DOHH2 (cell line): Measurements from ENCODE around the gene CDKL5.

Experiments
- CTCF ChIP-seq: fragments of 200-600 bp; sonication (generic); IDR thresholded peaks from one replicate; pipeline ENCODE4 v1.5.1; 2014; ENCODE audit warnings: antibody characterized with exemption, mild to moderate bottlenecking, low read depth, low read length; ENCODE audit not compliant: poor library complexity, severe bottlenecking
- EZH2phosphoT487 ChIP-seq: fragments of 200-600 bp; sonication (generic); IDR thresholded peaks from 2 replicates; pipeline ENCODE4 v1.6.1; 2017; ENCODE audit warnings: borderline replicate concordance, mild to moderate bottlenecking, antibody characterized with exemption, low read length, moderate library complexity, mixed read lengths

GRCh38 chrX:18457000-18457399, 31.6 kb downstream of the CDKL5 start:
- TF ChIP-seq CTCF, result no peak
- TF ChIP-seq EZH2phosphoT487, result no peak
